Parathyroid adenoma (tissue), 2 donors: Measurements from ENCODE around the gene CCL1.

ENCODE experiments used
- H2AFZ ChIP-seq: fragments of 300-600 bp; sonication (generic); one replicate; pipeline ENCODE4 v1.7.0; 2017; ENCODE audit warnings: antibody characterized with exemption, mild to moderate bottlenecking
- H3K27ac ChIP-seq: fragments of 300-600 bp; sonication (generic); one replicate; pipeline ENCODE4 v1.7.0; 2017
- H3K27me3 ChIP-seq: fragments of 300-600 bp; sonication (generic); one replicate; pipeline ENCODE4 v1.7.0; 2017; ENCODE audit warnings: low read length; ENCODE audit not compliant: control insufficient read depth, insufficient read depth
- H3K36me3 ChIP-seq: fragments of 300-600 bp; sonication (generic); one replicate; pipeline ENCODE4 v1.7.0; 2017; ENCODE audit warnings: low read length; ENCODE audit not compliant: control insufficient read depth, insufficient read depth
- H3K4me1 ChIP-seq: fragments of 300-600 bp; sonication (generic); one replicate; pipeline ENCODE4 v1.7.0; 2017; ENCODE audit warnings: control low read depth
- H3K4me2 ChIP-seq: fragments of 300-600 bp; sonication (generic); one replicate; pipeline ENCODE4 v1.7.0; 2017; ENCODE audit warnings: low read length
- H3K4me3 ChIP-seq: fragments of 300-600 bp; sonication (generic); one replicate; pipeline ENCODE4 v1.7.0; 2017; ENCODE audit warnings: low read depth, low read length
- H3K79me2 ChIP-seq: fragments of 300-600 bp; sonication (generic); one replicate; pipeline ENCODE4 v1.7.0; 2017; ENCODE audit warnings: control low read depth
- H3K9ac ChIP-seq: fragments of 300-600 bp; sonication (generic); one replicate; pipeline ENCODE4 v1.7.0; 2017; ENCODE audit warnings: mild to moderate bottlenecking
- H3K9me3 ChIP-seq: fragments of 300-600 bp; sonication (generic); one replicate; pipeline ENCODE4 v1.7.0; 2017; ENCODE audit warnings: low read length; ENCODE audit not compliant: control insufficient read depth
- TF ChIP-seq, protein P1 (sequence below): fragments of 300-600 bp; sonication (generic); IDR thresholded peaks from one replicate; pipeline ENCODE4 v1.7.0; 2017; ENCODE audit warnings: antibody characterized with exemption, mild to moderate bottlenecking
- donor health status: primary hyperparathyroidism.

The CCL1 gene

DNA sequence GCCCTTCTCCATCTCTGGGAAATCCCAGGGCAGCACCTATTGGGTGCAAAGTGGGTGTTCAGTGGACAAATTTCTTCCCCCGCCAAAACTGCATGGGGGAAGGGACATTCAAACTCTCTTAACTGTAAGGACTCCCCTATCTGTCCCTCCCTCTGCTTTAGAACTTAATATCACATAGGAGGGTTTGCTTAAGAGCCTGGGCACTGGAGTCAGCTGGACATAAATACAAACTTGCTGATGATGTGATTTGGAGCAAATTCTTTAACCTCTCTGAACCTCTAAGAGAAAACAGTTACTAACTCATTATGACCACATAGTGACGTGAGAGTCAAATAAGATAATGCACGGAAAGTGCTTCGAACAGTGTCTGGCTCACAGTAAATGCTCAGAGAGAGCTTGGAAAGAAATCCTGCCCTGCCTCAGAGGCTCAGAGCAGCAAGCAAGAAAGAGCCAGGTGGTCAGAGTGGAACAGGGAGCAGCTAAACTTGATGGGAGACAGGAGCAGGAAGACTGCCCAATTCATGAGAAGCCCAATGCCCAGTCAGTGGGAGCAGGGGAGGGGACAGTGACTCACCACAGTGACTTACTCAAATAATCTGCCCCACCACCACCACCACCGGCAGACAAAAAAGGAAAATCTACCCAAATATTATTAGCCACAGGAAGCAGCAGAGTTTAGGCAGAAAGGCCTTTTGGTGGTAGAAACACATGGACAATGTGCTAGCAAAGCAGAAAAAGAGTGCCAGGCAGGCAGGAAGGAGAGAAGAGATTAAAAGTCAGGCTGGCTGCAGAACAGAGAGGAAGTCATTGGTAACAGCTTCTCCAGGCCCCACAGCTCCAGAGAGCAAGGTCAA is 23.9 kb upstream of the CCL1 start:
- H2AFZ ChIP-seq, result no peak overlapping the region
- no peaks in the 10 kb centered on the region for H3K36me3 ChIP-seq
- H3K27ac ChIP-seq, result no peak overlapping the region
- H3K9me3 ChIP-seq, result no peaks in the 10 kb centered on the region
- H3K4me2 ChIP-seq, result no peak overlapping the region
- H3K9ac ChIP-seq, result no peak overlapping the region
- H3K4me3 ChIP-seq, result no peak overlapping the region
- no peaks in the 10 kb centered on the region for H3K79me2 ChIP-seq
- TF ChIP-seq, protein P1, sequence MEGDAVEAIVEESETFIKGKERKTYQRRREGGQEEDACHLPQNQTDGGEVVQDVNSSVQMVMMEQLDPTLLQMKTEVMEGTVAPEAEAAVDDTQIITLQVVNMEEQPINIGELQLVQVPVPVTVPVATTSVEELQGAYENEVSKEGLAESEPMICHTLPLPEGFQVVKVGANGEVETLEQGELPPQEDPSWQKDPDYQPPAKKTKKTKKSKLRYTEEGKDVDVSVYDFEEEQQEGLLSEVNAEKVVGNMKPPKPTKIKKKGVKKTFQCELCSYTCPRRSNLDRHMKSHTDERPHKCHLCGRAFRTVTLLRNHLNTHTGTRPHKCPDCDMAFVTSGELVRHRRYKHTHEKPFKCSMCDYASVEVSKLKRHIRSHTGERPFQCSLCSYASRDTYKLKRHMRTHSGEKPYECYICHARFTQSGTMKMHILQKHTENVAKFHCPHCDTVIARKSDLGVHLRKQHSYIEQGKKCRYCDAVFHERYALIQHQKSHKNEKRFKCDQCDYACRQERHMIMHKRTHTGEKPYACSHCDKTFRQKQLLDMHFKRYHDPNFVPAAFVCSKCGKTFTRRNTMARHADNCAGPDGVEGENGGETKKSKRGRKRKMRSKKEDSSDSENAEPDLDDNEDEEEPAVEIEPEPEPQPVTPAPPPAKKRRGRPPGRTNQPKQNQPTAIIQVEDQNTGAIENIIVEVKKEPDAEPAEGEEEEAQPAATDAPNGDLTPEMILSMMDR, result no peak
- H3K4me1 ChIP-seq, result no peaks in the 10 kb centered on the region
- H3K27me3 ChIP-seq, result no peaks in the 10 kb centered on the region

DNA sequence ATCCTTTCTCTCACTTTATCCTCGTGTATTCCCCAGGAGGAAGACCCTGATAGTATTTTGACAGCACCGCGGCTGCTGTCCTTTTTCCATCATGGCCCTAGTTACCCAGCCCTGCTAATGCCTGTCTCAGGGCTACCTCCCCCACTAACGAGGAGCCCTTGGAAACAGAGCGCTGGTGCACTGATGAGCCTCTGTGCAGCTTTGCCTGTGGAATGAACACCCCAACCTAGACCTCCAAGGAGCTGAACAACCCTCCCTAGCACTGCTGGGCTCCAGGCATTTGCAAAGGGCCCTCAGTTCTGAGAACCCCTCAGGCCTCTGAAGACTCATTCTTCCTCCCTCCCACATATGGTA is 23.3 kb upstream of the CCL1 start:
- Histone ChIP-seq H3K27me3 (no peaks in the 10 kb centered on the region), H3K27ac (no peak overlapping the region), H3K4me3 (no peak overlapping the region), H3K36me3 (no peaks in the 10 kb centered on the region), H3K4me1 (no peaks in the 10 kb centered on the region), H2AFZ (no peak overlapping the region), H3K79me2 (no peaks in the 10 kb centered on the region), H3K9me3 (no peaks in the 10 kb centered on the region), H3K9ac (no peak overlapping the region), H3K4me2 (no peak overlapping the region)
- TF ChIP-seq, protein P1, result no peak

DNA sequence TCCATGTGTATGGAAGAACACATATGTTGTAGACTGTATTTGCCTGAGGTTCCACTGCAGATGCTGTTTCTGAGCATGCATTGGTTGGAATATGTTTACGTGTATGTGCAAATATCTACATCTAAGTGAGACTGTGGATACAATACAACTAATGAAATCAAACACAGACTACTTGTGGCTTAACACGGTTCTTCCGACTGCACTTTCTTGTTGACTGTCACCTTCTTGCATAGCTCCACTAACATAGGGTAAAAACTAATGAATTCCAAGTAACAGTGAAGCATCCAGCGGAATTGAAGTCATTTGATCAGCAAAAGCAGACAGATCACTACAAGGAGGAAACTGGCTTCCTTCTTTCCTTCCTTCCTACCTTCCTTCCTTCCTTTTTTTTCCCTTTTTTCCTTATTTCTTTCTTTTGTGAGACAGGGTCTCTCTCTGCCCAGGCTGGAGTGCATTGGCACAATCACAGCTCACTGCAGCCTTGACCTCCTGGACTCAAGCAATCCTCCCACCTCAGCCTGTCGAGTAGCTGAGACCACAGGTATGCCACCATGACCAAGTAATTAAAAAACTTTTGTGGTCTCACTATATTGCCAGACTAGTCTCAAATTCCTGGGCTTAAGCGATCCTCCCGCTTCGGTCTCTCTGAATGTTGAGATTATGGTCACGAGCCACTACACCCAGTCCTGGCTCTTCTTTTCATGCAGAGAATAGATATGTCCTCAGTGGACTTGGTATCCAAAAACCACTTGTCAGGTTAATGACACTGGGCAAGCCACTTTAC is 22.0 kb upstream of the CCL1 start:
- Histone ChIP-seq H3K9ac (no peak overlapping the region), H3K4me2 (no peak overlapping the region), H3K79me2 (no peaks in the 10 kb centered on the region), H3K27me3 (no peaks in the 10 kb centered on the region), H2AFZ (no peak overlapping the region), H3K27ac (no peak overlapping the region), H3K4me3 (no peak overlapping the region), H3K9me3 (no peaks in the 10 kb centered on the region), H3K4me1 (no peaks in the 10 kb centered on the region), H3K36me3 (no peaks in the 10 kb centered on the region)
- TF ChIP-seq, protein P1, result no peak

DNA sequence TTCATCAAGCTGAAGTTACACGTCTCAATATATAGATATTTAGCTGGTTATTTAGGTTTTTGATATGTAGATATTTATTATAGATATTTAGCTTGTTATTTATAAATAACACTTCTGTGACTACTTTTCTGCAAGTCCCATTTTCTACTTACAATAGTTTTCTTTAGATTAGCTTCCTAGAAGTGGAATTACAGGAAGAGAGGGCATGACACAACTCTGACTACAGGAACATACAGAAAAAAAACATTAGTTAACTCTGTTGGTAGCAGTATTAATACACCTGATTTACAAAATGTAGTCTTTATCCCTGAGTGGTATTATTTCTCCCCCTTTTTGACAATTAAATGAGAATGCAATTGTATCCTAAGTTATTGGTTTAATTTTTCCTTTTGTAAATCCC is 21.2 kb upstream of the CCL1 start:
- Histone ChIP-seq H3K79me2 (no peaks in the 10 kb centered on the region), H3K9me3 (no peaks in the 10 kb centered on the region), H3K27ac (no peak overlapping the region), H3K4me1 (no peaks in the 10 kb centered on the region), H3K9ac (no peak overlapping the region), H3K36me3 (no peaks in the 10 kb centered on the region), H3K27me3 (no peaks in the 10 kb centered on the region), H3K4me3 (no peak overlapping the region), H3K4me2 (no peak overlapping the region), H2AFZ (no peak overlapping the region)
- TF ChIP-seq, protein P1, result no peak
